Hepatocyte (in vitro differentiated cells): Measurements from ENCODE around the gene RUVBL2.

Experiments
- EZH2 ChIP-seq: fragments of 200-600 bp; sonication (generic); IDR thresholded peaks from 2 replicates; pipeline ENCODE4 v1.6.1; 2016; ENCODE audit warnings: antibody characterized with exemption, mild to moderate bottlenecking, borderline replicate concordance
- EZH2phosphoT487 ChIP-seq: fragments of 200-600 bp; sonication (generic); IDR thresholded peaks from one replicate; pipeline ENCODE4 v1.6.1; 2018; ENCODE audit warnings: antibody characterized with exemption, mild to moderate bottlenecking, low read depth, moderate library complexity; ENCODE audit not compliant: unreplicated experiment, severe bottlenecking
- TF ChIP-seq, protein P1 (sequence below): fragments of 200-600 bp; sonication (generic); IDR thresholded peaks from 2 replicates; pipeline ENCODE4 v1.5.1; 2016; ENCODE audit warnings: antibody characterized with exemption, mild to moderate bottlenecking; ENCODE audit not compliant: poor library complexity

DNA sequence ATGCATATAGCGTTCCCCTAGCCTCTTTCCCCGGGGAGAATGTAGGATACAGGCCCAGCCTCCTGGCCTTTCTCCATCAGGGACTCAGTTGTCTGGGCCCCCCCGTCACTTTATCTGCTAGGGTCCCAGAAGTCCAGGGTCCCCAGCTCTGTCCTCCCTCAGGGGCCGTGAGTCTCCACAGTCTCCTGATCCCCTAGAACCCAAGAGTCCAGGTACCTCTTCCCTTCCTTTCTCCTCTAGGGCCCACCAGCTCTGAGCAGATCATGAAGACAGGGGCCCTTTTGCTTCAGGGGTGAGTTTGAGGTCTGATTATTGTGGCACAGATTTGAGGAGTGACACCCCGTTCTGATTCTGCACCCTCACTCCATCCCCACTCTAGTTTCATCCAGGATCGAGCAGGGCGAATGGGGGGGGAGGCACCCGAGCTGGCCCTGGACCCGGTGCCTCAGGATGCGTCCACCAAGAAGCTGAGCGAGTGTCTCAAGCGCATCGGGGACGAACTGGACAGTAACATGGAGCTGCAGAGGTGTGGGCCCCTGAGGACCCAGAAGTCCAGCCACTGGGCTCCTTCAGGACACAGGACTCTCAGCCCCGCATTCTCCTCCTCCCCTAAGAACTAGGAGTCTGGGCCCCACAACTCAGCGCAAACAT is 38.3 kb upstream of the RUVBL2 start:
- TF ChIP-seq, protein P1, sequence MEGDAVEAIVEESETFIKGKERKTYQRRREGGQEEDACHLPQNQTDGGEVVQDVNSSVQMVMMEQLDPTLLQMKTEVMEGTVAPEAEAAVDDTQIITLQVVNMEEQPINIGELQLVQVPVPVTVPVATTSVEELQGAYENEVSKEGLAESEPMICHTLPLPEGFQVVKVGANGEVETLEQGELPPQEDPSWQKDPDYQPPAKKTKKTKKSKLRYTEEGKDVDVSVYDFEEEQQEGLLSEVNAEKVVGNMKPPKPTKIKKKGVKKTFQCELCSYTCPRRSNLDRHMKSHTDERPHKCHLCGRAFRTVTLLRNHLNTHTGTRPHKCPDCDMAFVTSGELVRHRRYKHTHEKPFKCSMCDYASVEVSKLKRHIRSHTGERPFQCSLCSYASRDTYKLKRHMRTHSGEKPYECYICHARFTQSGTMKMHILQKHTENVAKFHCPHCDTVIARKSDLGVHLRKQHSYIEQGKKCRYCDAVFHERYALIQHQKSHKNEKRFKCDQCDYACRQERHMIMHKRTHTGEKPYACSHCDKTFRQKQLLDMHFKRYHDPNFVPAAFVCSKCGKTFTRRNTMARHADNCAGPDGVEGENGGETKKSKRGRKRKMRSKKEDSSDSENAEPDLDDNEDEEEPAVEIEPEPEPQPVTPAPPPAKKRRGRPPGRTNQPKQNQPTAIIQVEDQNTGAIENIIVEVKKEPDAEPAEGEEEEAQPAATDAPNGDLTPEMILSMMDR, result no peak
- TF ChIP-seq EZH2, result no peak
- no peak for TF ChIP-seq EZH2phosphoT487
